ENCODE results near the gene FLNB. TPM values are rescaled to one million over a fixed set of nuclear protein-coding genes. Genes with fewer than 3 reads are reported as not detected.

The FLNB gene
- total RNA-seq, 1 experiment from 2014 or later: 41.2 TPM

DNA sequence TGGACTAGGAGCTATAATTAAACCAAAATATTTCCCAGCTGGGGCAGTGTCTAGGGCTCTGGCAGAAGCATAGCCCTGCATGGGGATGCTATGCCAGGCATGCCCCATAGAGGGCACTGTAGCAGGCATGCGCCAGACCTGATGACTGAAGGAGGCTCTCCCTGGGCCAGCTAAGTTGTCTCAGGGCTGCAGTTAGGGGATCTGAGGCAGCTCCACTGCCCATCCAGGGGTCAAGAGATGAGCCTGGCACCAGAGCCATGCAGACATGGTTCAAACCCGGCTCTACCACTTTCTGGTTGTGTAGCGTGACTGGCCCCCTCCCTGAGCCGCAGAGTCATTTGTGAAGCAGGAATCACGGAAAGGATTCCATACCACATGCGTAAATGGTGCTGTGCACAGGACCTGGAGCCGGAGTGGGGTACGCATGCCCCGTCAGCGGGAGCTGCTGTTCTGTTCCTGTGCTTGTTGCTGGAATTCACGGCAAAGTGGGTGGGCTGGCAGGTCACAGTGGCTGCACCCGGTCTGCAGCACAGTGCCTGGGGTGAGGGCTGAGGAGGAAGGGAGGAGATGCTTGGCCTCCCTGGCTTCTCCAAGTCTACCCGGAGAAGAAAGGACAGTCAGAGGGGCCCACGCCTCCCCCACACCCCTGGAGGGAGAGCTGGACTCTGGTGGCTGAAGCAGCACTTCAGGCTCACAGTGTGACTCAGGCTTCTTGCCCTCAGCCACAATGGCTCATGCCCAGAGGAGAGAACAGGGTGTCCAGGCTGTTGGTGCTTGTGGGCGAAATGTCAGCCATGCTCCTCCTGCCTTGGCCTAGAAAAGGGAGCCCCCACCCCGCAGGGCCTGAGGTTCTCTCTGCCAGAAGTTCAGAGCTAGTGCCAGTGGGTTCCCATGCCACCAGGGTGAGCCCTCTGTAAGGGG lies 159.5 kb downstream of the FLNB start:
- no peaks in the 10 kb centered on the region for H3K9me3 ChIP-seq (ENCODE audit: low read depth, low read length, poor library complexity, severe bottlenecking)
- TF ChIP-seq, protein P1, sequence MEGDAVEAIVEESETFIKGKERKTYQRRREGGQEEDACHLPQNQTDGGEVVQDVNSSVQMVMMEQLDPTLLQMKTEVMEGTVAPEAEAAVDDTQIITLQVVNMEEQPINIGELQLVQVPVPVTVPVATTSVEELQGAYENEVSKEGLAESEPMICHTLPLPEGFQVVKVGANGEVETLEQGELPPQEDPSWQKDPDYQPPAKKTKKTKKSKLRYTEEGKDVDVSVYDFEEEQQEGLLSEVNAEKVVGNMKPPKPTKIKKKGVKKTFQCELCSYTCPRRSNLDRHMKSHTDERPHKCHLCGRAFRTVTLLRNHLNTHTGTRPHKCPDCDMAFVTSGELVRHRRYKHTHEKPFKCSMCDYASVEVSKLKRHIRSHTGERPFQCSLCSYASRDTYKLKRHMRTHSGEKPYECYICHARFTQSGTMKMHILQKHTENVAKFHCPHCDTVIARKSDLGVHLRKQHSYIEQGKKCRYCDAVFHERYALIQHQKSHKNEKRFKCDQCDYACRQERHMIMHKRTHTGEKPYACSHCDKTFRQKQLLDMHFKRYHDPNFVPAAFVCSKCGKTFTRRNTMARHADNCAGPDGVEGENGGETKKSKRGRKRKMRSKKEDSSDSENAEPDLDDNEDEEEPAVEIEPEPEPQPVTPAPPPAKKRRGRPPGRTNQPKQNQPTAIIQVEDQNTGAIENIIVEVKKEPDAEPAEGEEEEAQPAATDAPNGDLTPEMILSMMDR (conservative IDR thresholded peaks at IDR 0.05; ENCODE audit: low read depth, low read length): peak; percentile 78
- TF ChIP-seq EZH2 (IDR thresholded peaks at IDR 0.05; ENCODE audit: borderline replicate concordance, low read depth, low read length, poor library complexity, severe bottlenecking): no peak
- BruUV-seq (replicated peaks): no TSS peak
- no peaks in the 10 kb centered on the region for H3K27me3 ChIP-seq (replicated peaks; ENCODE audit: insufficient read depth, low read depth, low read length, poor library complexity)
- no peak overlapping the region for H3K27ac ChIP-seq (ENCODE audit: low read depth, low read length, poor library complexity, severe bottlenecking)
- intact Hi-C loops (cut with micrococcal nuclease; ENCODE audit: unreplicated experiment): no loop called here
- POLR2A ChIA-PET (ENCODE audit: low non-redundant PET): no interaction called here
- CTCF ChIA-PET: no interaction called here
- no peaks in the 10 kb centered on the region for H3K4me1 ChIP-seq (ENCODE audit: insufficient read depth, low read length, poor library complexity, severe bottlenecking)
- peak; percentile 45 for DNase-seq (ENCODE audit: low spot score)
- no peak overlapping the region for H3K4me3 ChIP-seq (ENCODE audit: low read depth, low read length, poor library complexity, severe bottlenecking)
- H3K36me3 ChIP-seq (ENCODE audit: insufficient read depth, low read length, poor library complexity, severe bottlenecking): peaks cover 5% of the 10 kb centered on the region

DNA sequence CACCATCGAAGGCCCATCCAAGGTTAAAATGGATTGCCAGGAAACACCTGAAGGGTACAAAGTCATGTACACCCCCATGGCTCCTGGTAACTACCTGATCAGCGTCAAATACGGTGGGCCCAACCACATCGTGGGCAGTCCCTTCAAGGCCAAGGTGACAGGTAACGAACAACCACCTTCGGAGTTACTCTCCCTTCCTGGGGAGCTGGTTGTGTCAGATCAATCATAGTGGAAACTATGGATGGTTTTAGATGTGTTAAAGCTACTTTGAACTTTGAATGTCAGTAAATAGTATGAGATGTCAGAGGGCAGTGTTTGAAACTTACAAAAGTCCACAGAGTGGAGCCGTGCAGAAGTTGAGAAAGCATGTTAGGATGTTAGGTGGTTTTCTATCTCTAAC lies 160.3 kb downstream of the FLNB start:
- no TSS peak for BruUV-seq (replicated peaks)
- Histone ChIP-seq H3K27me3 (replicated peaks; ENCODE audit: insufficient read depth, low read depth, low read length, poor library complexity) (no peaks in the 10 kb centered on the region), H3K9me3 (ENCODE audit: low read depth, low read length, poor library complexity, severe bottlenecking) (no peaks in the 10 kb centered on the region), H3K4me3 (ENCODE audit: low read depth, low read length, poor library complexity, severe bottlenecking) (no peak overlapping the region), H3K36me3 (ENCODE audit: insufficient read depth, low read length, poor library complexity, severe bottlenecking) (peaks cover 5% of the 10 kb centered on the region), H3K27ac (ENCODE audit: low read depth, low read length, poor library complexity, severe bottlenecking) (no peak overlapping the region), H3K4me1 (ENCODE audit: insufficient read depth, low read length, poor library complexity, severe bottlenecking) (no peaks in the 10 kb centered on the region)
- ChIA-PET CTCF (no interaction called here), POLR2A (ENCODE audit: low non-redundant PET) (no interaction called here)
- intact Hi-C loops (cut with micrococcal nuclease; ENCODE audit: unreplicated experiment): no loop called here
- TF ChIP-seq, protein P1 (conservative IDR thresholded peaks at IDR 0.05; ENCODE audit: low read depth, low read length): no peak
- TF ChIP-seq EZH2 (IDR thresholded peaks at IDR 0.05; ENCODE audit: borderline replicate concordance, low read depth, low read length, poor library complexity, severe bottlenecking): no peak
- no peak for DNase-seq (ENCODE audit: low spot score)

DNA sequence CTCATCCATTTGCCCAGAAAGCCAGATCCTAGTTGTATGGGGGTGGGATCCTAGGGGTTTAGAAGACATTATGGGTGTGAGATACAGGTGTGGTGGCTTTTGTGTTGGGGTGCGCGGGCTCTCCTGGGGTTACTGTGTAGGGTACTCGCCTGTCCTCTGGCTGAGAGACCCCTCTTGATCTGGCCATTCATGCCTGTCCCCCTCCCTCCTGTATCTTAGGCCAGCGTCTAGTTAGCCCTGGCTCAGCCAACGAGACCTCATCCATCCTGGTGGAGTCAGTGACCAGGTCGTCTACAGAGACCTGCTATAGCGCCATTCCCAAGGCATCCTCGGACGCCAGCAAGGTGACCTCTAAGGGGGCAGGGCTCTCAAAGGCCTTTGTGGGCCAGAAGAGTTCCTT lies 161.1 kb downstream of the FLNB start:
- no peak for DNase-seq (ENCODE audit: low spot score)
- POLR2A ChIA-PET (ENCODE audit: low non-redundant PET): no interaction called here
- no peaks in the 10 kb centered on the region for H3K9me3 ChIP-seq (ENCODE audit: low read depth, low read length, poor library complexity, severe bottlenecking)
- no TSS peak for BruUV-seq (replicated peaks)
- no peak overlapping the region for H3K4me3 ChIP-seq (ENCODE audit: low read depth, low read length, poor library complexity, severe bottlenecking)
- H3K36me3 ChIP-seq (ENCODE audit: insufficient read depth, low read length, poor library complexity, severe bottlenecking): peaks cover 5% of the 10 kb centered on the region
- intact Hi-C loops (cut with micrococcal nuclease; ENCODE audit: unreplicated experiment): no loop called here
- no peaks in the 10 kb centered on the region for H3K4me1 ChIP-seq (ENCODE audit: insufficient read depth, low read length, poor library complexity, severe bottlenecking)
- TF ChIP-seq, protein P1 (conservative IDR thresholded peaks at IDR 0.05; ENCODE audit: low read depth, low read length): no peak
- no peak for TF ChIP-seq EZH2 (IDR thresholded peaks at IDR 0.05; ENCODE audit: borderline replicate concordance, low read depth, low read length, poor library complexity, severe bottlenecking)
- CTCF ChIA-PET: no interaction called here
- no peak overlapping the region for H3K27ac ChIP-seq (ENCODE audit: low read depth, low read length, poor library complexity, severe bottlenecking)
- H3K27me3 ChIP-seq (replicated peaks; ENCODE audit: insufficient read depth, low read depth, low read length, poor library complexity): no peaks in the 10 kb centered on the region

All from A673 (cell line).